Mesendoderm (in vitro differentiated cells): Measurements from ENCODE around the gene STK10.

Source experiments
- DNase-seq: peaks from one replicate; pipeline ENCODE4 v3.0.0; 2013
- H2AK5ac ChIP-seq: 2 replicates; pipeline ENCODE4 v1.6.1; 2013; ENCODE audit warnings: low read length, inconsistent platforms
- H2BK120ac ChIP-seq: 2 replicates; pipeline ENCODE4 v1.6.1; 2013; ENCODE audit warnings: low read depth, mild to moderate bottlenecking, low read length, moderate library complexity, mixed read lengths
- H2BK15ac ChIP-seq: replicated peaks from 2 replicates; pipeline ENCODE4 v1.6.1; 2013; ENCODE audit warnings: low read depth, mild to moderate bottlenecking, moderate library complexity
- H2BK5ac ChIP-seq: 2 replicates; pipeline ENCODE4 v1.6.1; 2013; ENCODE audit warnings: low read length, inconsistent platforms
- H3K18ac ChIP-seq: 2 replicates; pipeline ENCODE4 v1.6.1; 2013; ENCODE audit warnings: mild to moderate bottlenecking, low read length, mixed read lengths
- H3K23ac ChIP-seq: one replicate; pipeline ENCODE4 v1.6.1; 2013; ENCODE audit warnings: low read length
- H3K27ac ChIP-seq: 2 replicates; pipeline ENCODE4 v1.5.1; 2013; ENCODE audit warnings: low read depth, mild to moderate bottlenecking, inconsistent platforms, low read length, moderate library complexity
- H3K27me3 ChIP-seq: 2 replicates; pipeline ENCODE4 v1.6.1; 2013; ENCODE audit warnings: low read length, control low read depth, mild to moderate bottlenecking, inconsistent platforms; ENCODE audit not compliant: insufficient read depth, poor library complexity
- H3K36me3 ChIP-seq: 2 replicates; pipeline ENCODE4 v1.6.1; 2013; ENCODE audit warnings: low read length, inconsistent platforms; ENCODE audit not compliant: control insufficient read depth, insufficient read depth
- H3K4ac ChIP-seq: one replicate; pipeline ENCODE4 v1.6.1; 2013; ENCODE audit warnings: low read depth, mild to moderate bottlenecking, low read length, moderate library complexity
- H3K4me1 ChIP-seq: 2 replicates; pipeline ENCODE4 v1.6.1; 2013; ENCODE audit warnings: low read depth, low read length, inconsistent platforms; ENCODE audit not compliant: control insufficient read depth
- H3K4me2 ChIP-seq: 2 replicates; pipeline ENCODE4 v1.6.1; 2013; ENCODE audit warnings: low read length
- H3K4me3 ChIP-seq: 2 replicates; pipeline ENCODE4 v1.5.1; 2013; ENCODE audit warnings: mild to moderate bottlenecking, low read length
- H3K56ac ChIP-seq: one replicate; pipeline ENCODE4 v1.6.1; 2013; ENCODE audit warnings: low read length
- H3K79me1 ChIP-seq: 2 replicates; pipeline ENCODE4 v1.6.1; 2013; ENCODE audit warnings: low read length, inconsistent platforms
- H3K79me2 ChIP-seq: 2 replicates; pipeline ENCODE4 v1.6.1; 2013; ENCODE audit warnings: mild to moderate bottlenecking, low read length; ENCODE audit not compliant: control insufficient read depth, insufficient read depth
- H3K9ac ChIP-seq: 2 replicates; pipeline ENCODE4 v1.6.1; 2013; ENCODE audit warnings: low read length, inconsistent platforms
- H4K5ac ChIP-seq: one replicate; pipeline ENCODE4 v1.6.1; 2013; ENCODE audit warnings: low read length
- H4K8ac ChIP-seq: one replicate; pipeline ENCODE4 v1.6.1; 2013; ENCODE audit warnings: low read depth, mild to moderate bottlenecking, control low read depth, low read length, moderate library complexity
- WGBS: extraction: QIAGEN DNeasy Blood & Tissue Kit; methylation state at CpG from one replicate; pipeline ENCODE4 v1.1.7; 2013; ENCODE audit warnings: low lambda C conversion rate, missing lambda C conversion rate; ENCODE audit not compliant: insufficient coverage; ENCODE audit errors: extremely low coverage; 5-methylcytosine and 5-hydroxymethylcytosine counted together

Gene STK10

GRCh38 chr5:172008111-172008455 is 179.9 kb downstream of the STK10 start:
- Histone ChIP-seq H2BK15ac (no peak overlapping the region), H2BK120ac (no peak overlapping the region), H3K27me3 (no peaks in the 10 kb centered on the region), H3K36me3 (no peaks in the 10 kb centered on the region), H4K8ac (no peak overlapping the region), H3K18ac (no peak overlapping the region), H3K27ac (peak overlapping the region; percentile 41), H3K4me2 (no peak overlapping the region), H3K9ac (no peak overlapping the region), H3K56ac (peak overlapping the region; percentile 51), H4K5ac (no peak overlapping the region), H3K4me1 (peaks cover 12% of the 10 kb centered on the region), H3K4me3 (no peak overlapping the region), H3K4ac (no peak overlapping the region), H3K79me1 (peaks cover 4% of the 10 kb centered on the region), H2AK5ac (no peak overlapping the region), H2BK5ac (no peak overlapping the region), H3K23ac (no peak overlapping the region), H3K79me2 (peaks cover 22% of the 10 kb centered on the region)
- WGBS: no CpG with 5 or more reads among the region's 3 CpGs
- DNase-seq: no peak

GRCh38 chr5:172007175-172008110 is 180.6 kb downstream of the STK10 start:
- Histone ChIP-seq H3K79me1 (peaks cover 4% of the 10 kb centered on the region), H3K9ac (peak overlapping the region; percentile 79), H2AK5ac (no peak overlapping the region), H3K4ac (peak overlapping the region; percentile 37), H2BK5ac (peak overlapping the region; percentile 33), H4K5ac (peak overlapping the region; percentile 27), H2BK120ac (no peak overlapping the region), H3K4me2 (peak overlapping the region; percentile 94), H3K4me3 (peak overlapping the region; percentile 77), H3K23ac (no peak overlapping the region), H3K27me3 (no peaks in the 10 kb centered on the region), H3K18ac (peak overlapping the region; percentile 62), H3K56ac (peak overlapping the region; percentile 96), H2BK15ac (no peak overlapping the region), H3K4me1 (peaks cover 12% of the 10 kb centered on the region), H3K79me2 (peaks cover 27% of the 10 kb centered on the region), H4K8ac (no peak overlapping the region), H3K36me3 (no peaks in the 10 kb centered on the region), H3K27ac (peak overlapping the region; percentile 41)
- peak; percentile 74 for DNase-seq
- no CpG with 5 or more reads among the region's 37 CpGs for WGBS

- H3K79me2 ChIP-seq: peaks cover 34% of the 10 kb centered on the region
- H3K27ac ChIP-seq: peak within 1 kb of the TSS; percentile 88
- no CpG with 5 or more reads among the region's 81 CpGs for WGBS
- H4K8ac ChIP-seq: no peak within 1 kb of the TSS
- peaks cover 6% of the 10 kb centered on the region for H3K79me1 ChIP-seq
- no peak within 1 kb of the TSS for H2AK5ac ChIP-seq
- peak within 1 kb of the TSS; percentile 96 for H3K56ac ChIP-seq
- H3K4me2 ChIP-seq: peak within 1 kb of the TSS; percentile 94
- no peak within 1 kb of the TSS for H2BK120ac ChIP-seq
- H3K9ac ChIP-seq: peak within 1 kb of the TSS; percentile 95
- H3K18ac ChIP-seq: peak within 1 kb of the TSS; percentile 86
- H3K27me3 ChIP-seq: no peaks in the 10 kb centered on the region
- H2BK5ac ChIP-seq: peak within 1 kb of the TSS; percentile 93
- peak within 1 kb of the TSS; percentile 27 for H4K5ac ChIP-seq
- peaks cover 12% of the 10 kb centered on the region for H3K4me1 ChIP-seq
- H3K4ac ChIP-seq: peak within 1 kb of the TSS; percentile 60
- H3K36me3 ChIP-seq: no peaks in the 10 kb centered on the region
- H2BK15ac ChIP-seq: no peak within 1 kb of the TSS
- peak within 1 kb of the TSS; percentile 95 for H3K4me3 ChIP-seq
- peak; percentile 99 for DNase-seq
- H3K23ac ChIP-seq: no peak within 1 kb of the TSS
Observed at GRCh38 chr5:172006321-172007174, 181.5 kb downstream of the STK10 start, which contains the start of gene FBXW11. TSS of gene FBXW11 (minus strand) at chr5:172006638. CDS start at chr5:172006502, 136 bp downstream.

GRCh38 chr5:172005708-172006320 is 182.2 kb downstream of the STK10 start:
- peaks cover 6% of the 10 kb centered on the region for H3K79me1 ChIP-seq
- H4K8ac ChIP-seq: no peak overlapping the region
- H3K27ac ChIP-seq: peak overlapping the region; percentile 88
- H4K5ac ChIP-seq: no peak overlapping the region
- H3K4ac ChIP-seq: peak overlapping the region; percentile 58
- no peaks in the 10 kb centered on the region for H3K27me3 ChIP-seq
- no CpG with 5 or more reads among the region's 34 CpGs for WGBS
- no peak overlapping the region for H3K23ac ChIP-seq
- H3K4me2 ChIP-seq: peak overlapping the region; percentile 79
- peaks cover 39% of the 10 kb centered on the region for H3K79me2 ChIP-seq
- H2BK5ac ChIP-seq: peak overlapping the region; percentile 47
- peaks cover 12% of the 10 kb centered on the region for H3K4me1 ChIP-seq
- H2BK15ac ChIP-seq: no peak overlapping the region
- peak; percentile 71 for DNase-seq
- H3K9ac ChIP-seq: peak overlapping the region; percentile 95
- no peak overlapping the region for H2BK120ac ChIP-seq
- peak overlapping the region; percentile 95 for H3K4me3 ChIP-seq
- H2AK5ac ChIP-seq: no peak overlapping the region
- peak overlapping the region; percentile 51 for H3K18ac ChIP-seq
- H3K56ac ChIP-seq: peak overlapping the region; percentile 96
- H3K36me3 ChIP-seq: no peaks in the 10 kb centered on the region

- Histone ChIP-seq H2AK5ac (no peak overlapping the region), H3K4ac (no peak overlapping the region), H4K5ac (no peak overlapping the region), H3K4me1 (peaks cover 19% of the 10 kb centered on the region), H3K27me3 (no peaks in the 10 kb centered on the region), H3K36me3 (no peaks in the 10 kb centered on the region), H3K23ac (no peak overlapping the region), H3K79me1 (peaks cover 10% of the 10 kb centered on the region), H3K79me2 (peaks cover 48% of the 10 kb centered on the region), H2BK120ac (no peak overlapping the region), H2BK5ac (no peak overlapping the region), H4K8ac (no peak overlapping the region), H3K56ac (peak overlapping the region; percentile 96), H3K9ac (peak overlapping the region; percentile 95), H2BK15ac (no peak overlapping the region), H3K4me3 (no peak overlapping the region), H3K4me2 (peak overlapping the region; percentile 79), H3K27ac (no peak overlapping the region), H3K18ac (no peak overlapping the region)
- WGBS: no CpG with 5 or more reads among the region's 3 CpGs
- DNase-seq: no peak
Observed at GRCh38 chr5:172004824-172005237, 183.2 kb downstream of the STK10 start.
